ENCODE results near the gene CAMKV.
"Not testable (repeated sequence)": the region's sequence is repeated elsewhere in the genome, so short reads cannot be mapped to it uniquely, and the experiment has no call there.

CAMKV gene

DNA sequence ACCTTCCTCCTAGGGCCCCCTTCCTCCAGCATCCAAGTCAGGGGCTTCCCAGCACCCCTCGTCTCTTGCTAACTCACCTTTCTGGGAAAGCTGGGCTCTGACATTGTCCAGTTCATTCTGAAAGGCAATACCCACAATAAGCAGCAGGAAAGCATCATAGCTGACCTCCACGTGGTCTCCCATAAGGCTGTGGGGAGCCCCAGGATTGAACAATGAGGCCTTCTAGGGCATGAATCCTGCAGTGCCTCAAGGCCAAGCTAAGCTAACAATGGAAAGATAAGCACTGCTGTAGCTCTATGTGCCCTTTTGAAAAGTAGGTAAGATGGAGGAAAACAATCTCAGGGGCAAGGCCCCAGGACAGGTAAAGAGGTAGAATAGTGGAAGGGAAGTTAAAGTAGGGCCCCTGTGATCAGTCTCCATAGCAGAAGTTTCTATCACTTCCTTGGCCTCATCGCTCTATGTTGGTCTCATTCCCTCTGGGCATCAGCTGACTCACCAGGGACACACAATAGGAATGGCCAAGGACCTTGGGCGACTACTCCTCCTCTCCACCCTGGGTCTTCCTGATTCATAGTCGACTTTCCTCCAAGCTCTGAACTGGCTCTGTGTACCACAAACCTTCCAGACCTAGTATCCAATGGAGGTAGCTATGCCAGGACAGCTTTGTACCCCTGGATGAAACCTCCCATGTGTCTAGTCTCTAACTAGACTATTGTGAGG lies 25.1 kb downstream of the CAMKV start:
- DNase-seq, result no peak

DNA sequence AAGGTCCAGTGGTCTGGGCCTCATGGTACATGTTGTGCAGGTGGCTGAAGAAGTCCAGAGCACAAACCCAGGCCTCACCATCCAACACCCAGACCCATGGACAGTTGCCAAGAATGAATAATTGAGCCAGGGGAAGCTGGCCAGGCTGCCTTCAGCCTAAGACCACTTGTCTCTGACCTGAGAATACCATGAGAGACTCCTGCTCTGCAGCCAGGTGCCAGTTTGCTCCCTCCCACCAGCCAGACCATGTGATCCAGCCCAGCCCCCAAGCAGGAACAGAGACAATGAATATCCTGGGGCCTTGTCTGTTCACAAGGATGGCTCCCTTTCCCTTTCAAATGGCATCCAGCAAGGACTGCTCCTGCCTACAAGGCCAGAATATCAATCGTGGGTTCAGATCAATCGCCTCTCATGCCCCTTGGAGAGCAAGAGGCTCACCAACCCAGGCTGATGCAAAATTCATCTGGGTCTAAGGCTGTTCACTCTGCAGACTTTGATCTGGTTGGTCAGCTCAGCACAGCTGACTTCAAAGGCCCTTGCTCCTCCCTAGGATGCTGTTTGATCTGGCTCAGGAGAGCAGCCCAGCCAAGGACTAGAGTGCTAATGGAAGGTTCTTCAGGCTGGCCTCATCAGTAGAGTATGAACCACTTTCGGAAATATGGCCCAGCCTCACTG lies 26.7 kb downstream of the CAMKV start:
- no peak for DNase-seq

DNA sequence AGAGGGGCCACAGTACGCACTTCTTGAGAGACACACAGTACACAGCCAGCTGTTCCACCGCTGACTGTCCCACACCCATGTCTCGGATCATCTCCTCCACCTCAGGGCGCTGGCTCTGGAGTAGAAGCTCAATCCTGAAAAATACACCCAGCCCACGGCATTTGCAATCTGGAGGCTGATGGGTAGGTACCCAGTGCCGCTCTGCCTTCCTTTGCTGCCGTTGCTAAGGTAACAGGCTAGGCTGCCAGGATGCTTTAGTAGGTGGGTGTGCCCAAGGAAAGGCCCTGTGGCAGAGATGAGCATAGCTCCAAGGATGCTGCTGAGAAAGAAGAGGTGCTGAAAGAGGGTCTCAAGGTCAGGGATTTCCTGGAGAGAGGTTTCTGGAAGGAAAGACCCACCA lies 27.9 kb downstream of the CAMKV start:
- DNase-seq, result no peak

DNA sequence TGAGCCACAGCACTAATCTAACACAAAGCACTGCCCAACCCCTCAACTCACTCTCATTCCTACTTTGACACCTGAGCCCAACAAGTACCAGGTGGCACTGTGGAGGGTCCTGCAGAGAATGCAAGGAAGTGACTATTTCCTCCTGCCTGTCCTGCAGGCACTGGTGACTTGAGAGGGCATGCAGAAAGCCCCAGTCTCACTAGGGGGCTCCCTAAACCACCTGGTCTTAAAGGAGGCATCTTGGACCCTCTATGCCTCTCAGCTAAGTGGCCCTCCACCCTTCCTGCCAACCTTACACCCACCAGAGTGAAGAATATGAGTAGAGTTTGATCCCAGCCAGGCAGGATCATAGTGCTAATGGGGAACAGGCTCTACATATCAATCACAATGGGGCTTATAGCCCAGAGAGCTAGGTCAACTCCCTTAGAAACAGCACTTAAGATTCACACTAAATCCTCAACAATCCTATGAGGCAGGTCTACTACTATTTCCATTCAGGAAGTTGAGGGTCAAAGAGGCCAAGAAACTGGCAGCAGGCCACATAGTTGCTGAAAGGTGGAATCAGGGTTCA lies 28.5 kb downstream of the CAMKV start:
- no peak for DNase-seq

GRCh38 chr3:49840388-49840787 lies 29.3 kb downstream of the CAMKV start:
- no peak for DNase-seq

DNA sequence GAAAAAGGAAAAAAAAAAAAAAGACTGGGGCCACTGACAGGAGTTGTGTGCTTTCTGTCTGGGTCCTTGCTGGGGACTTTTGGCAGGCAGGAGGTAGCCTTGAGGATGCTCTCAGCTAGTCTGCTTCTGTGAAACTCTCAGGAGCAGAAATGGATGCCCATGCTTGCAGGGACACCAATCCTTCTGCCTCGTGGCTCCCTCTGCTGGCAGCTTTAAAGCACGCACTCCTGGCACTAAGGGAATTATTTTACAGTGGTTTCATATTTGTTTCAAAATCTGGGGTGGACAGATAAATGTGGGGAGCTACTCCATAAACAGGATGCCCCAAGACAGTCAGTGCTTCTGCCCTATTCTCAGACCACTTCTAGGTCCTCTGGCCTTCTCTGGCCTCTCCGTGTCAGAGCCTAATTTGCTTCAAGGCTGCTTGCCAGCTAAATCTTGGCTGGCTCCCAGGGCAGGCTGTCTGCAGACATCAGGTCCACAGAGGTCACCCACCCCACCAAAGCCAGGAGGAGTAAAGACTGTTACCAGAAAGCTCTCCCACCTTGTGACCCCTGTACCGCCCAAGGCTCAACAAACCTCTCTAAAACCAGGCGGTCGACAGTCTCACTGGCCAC lies 30.4 kb downstream of the CAMKV start:
- DNase-seq, result peak; percentile 57 to 83 (median 70)

DNA sequence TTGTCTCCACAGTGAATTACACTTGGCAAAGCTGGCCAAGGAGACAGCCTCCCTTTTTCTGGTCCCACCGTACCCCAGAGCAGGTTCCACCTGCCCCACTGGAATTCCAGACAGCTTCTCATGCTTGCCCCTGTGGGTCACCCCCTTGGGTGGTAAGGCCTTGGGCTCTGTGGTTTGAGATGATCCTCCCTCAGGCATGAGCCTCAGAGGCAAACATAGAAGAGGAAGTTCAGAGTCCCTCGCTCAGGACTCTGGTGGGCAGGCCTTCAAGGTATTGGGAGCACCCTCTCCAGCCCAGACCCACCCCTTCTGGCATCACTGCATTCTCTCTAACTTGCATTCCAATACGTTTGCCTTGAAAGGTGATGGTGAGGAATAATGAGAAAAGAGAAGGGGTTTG lies 38.4 kb downstream of the CAMKV start:
- no peak for DNase-seq

DNA sequence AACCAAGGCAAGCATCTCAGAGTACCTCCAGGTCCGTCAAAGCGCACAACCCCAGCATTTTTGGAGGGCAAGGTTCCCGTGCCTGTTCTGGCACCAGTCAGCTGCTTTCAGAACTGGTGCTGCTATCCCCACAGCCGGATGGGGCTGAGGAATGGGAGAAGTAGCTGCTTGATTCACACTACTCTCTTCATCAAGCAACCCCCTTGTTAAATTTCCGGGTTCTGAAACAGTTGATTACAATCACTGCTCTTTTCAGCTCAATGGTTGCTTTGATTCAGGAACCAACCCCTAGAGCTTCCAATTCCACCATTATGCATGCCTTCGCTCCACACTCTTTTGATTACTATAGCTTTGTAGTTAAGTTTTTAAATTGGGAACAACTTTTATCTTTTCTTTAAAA lies 43.7 kb downstream of the CAMKV start:
- no peak for DNase-seq

DNA sequence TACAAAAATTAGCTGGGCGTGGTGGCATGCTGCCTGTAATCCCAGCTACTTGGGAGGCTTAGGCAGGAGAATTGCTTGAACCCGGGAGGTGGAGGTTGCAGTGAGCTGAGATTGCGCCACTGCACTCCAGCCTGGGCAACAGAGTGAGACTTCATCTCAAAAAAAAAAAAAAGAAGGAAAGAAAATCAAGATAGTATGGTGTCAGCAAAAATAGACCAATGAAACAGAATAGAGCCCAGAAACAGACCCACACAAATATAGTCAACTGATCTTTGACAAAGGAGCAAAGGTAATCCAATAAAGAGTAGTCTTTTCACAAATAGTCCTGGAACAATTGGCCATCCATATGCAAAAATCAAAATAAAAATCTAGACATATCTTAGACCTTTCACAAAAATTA lies 46.6 kb downstream of the CAMKV start:
- not testable (repeated sequence) for DNase-seq

DNA sequence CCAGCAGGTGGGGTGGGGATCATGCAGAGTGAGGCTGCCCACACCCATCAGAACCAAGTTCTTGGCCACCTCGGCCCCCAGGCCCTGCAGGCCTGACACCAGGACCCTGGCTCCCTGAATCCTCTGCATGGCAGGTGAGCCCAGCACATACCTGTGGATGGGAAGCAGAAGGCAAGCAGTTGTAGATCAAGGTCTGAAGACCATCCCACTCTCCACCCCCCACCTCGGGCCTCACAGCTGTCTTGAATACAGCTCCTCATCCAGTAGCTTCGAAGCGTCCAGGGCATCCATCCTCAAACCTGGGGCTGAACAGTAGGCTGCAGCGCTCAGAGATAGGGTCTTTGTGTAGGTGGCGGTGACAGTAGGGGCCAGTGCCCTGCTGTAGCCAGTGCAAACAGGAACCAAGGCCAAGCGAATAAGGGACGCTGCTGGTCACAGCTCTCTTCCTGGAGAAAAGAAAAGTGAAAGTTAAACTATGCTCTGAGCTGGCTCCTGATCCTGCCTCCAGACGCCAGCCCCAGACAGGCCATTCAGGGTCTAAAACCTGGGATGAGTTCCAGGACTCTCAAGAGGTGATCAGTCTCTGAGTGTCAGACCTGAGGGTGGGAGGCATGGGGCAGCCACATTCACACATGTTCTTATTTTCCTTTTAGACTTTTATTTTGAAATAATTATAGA lies 56.1 kb downstream of the CAMKV start, which contains the start of gene UBA7:
Gene UBA7 (minus strand): TSS at position 457 of the 678 bp plus-strand sequence. CDS start 166 bp downstream, at position 291.
- peak in 5 of 6 experiments; percentile 11 to 57 (median 42) for DNase-seq

DNA sequence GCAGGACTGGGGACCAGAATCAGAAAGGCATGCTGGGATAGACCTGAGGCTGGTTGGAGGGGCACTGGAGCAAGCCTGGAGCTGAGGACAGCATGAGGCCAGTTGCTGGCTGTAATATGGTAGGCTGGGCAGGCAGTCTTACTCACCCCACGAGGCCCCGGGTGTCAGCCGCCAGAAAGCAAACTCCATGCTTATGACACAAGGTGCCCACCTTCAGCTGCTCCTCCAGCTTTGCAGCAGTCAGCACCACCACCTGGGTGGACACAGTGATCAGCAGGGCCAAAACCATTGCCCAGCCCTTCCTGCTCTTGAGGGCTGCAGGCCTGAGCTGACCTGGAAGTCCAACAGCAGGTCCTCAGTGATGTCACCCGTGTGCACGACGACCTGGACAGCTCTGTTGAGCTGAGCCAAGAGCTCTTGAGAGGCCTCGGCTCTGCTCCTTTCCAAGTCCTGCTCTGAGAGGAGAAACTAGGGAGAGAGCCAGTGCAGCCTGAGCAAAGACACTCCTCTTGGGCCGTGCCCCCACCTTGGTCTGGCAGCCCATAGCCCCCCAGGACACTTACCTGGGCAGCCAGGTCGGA lies 56.7 kb downstream of the CAMKV start:
- no peak for DNase-seq

Measured in stimulated activated naive CD4-positive, alpha-beta T cell (primary cell).